NCI-H82 treated with DMSO at 0.1 percent for 48 hours (cell line): ENCODE measurements around the gene EIPR1.

Experiments
- DNase-seq: peaks from one replicate; lab custom pipeline; 2025; ENCODE audit not compliant: unreplicated experiment; lab: John Stamatoyannopoulos, UW

Gene EIPR1

GRCh38 chr2:3141696-3142095 is 235.9 kb downstream of the EIPR1 start:
- no peak for DNase-seq

- no peak for DNase-seq
These were observed 237.7 kb downstream of the EIPR1 start for GRCh38 chr2:3139906-3140305.
